ENCODE data around the gene HADHB. TPM values are rescaled to one million over a fixed set of nuclear protein-coding genes. Genes with fewer than 3 reads are reported as not detected.

HADHB gene
- total RNA-seq, 2 experiments from 2014 or later = 58.8 TPM

DNA sequence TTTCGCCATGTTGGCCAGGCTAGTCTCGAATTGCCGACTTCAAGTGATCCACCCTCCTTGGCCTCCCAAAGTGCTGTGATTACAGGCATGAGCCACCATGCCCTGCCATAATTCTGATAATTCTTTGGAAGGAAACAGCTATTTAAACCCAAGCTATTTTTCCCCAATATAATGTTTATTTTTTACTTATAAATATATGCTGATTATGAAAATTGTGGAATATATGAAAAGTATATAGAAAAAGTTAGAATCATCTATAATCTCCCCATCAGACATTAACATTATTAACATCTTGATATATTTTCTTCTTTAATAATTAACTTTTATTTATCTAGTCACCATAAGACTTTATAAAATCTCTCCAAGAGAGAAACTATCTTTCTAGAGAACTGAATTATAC is 41.2 kb downstream of the HADHB start:
- Mint-ChIP-seq H3K4me1 (ENCODE audit: low read depth) (no peaks in the 10 kb centered on the region), H3K27me3 (no peaks in the 10 kb centered on the region), H3K9me3 (no peaks in the 10 kb centered on the region), H3K27ac (no peak overlapping the region), H3K4me3 (no peak overlapping the region), H3K36me3 (ENCODE audit: low read depth) (peaks cover 29% of the 10 kb centered on the region)
- no peak for DNase-seq
- intact Hi-C loops (cut with micrococcal nuclease) = no loop called here
- CTCF ChIA-PET = no interaction called here
- TF ChIP-seq, protein P1, sequence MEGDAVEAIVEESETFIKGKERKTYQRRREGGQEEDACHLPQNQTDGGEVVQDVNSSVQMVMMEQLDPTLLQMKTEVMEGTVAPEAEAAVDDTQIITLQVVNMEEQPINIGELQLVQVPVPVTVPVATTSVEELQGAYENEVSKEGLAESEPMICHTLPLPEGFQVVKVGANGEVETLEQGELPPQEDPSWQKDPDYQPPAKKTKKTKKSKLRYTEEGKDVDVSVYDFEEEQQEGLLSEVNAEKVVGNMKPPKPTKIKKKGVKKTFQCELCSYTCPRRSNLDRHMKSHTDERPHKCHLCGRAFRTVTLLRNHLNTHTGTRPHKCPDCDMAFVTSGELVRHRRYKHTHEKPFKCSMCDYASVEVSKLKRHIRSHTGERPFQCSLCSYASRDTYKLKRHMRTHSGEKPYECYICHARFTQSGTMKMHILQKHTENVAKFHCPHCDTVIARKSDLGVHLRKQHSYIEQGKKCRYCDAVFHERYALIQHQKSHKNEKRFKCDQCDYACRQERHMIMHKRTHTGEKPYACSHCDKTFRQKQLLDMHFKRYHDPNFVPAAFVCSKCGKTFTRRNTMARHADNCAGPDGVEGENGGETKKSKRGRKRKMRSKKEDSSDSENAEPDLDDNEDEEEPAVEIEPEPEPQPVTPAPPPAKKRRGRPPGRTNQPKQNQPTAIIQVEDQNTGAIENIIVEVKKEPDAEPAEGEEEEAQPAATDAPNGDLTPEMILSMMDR (IDR thresholded peaks at IDR 0.05) = no peak
- ATAC-seq = no peak
- POLR2A ChIA-PET = no interaction called here

DNA sequence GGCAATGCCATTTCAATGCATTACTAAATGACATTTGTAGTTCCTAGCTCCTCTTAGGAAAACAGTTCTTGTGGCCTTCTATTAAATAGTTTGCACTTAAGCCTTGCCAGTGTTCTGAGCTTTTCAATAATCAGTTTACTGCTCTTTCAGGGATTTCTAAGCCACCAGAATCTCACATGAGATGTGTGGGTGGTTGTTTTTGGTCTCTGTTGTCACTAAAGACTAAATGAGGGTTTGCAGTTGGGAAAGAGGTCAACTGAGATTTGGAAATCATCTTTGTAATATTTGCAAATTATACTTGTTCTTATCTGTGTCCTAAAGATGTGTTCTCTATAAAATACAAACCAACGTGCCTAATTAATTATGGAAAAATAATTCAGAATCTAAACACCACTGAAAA is 45.3 kb downstream of the HADHB start:
- no peak overlapping the region for H3K4me3 Mint-ChIP-seq
- TF ChIP-seq, protein P1 (IDR thresholded peaks at IDR 0.05) = no peak
- ChIA-PET POLR2A (interaction anchor here (0.6 kb wide), 1 partner anchor 10 kb away, joined by 3 read pairs; no protein-coding TSS in a partner anchor), CTCF (no interaction called here)
- no peaks in the 10 kb centered on the region for H3K27me3 Mint-ChIP-seq
- no peaks in the 10 kb centered on the region for H3K9me3 Mint-ChIP-seq
- intact Hi-C loops (cut with micrococcal nuclease) = no loop called here
- H3K27ac Mint-ChIP-seq = no peak overlapping the region
- peaks cover 5% of the 10 kb centered on the region for H3K4me1 Mint-ChIP-seq (ENCODE audit: low read depth)
- H3K36me3 Mint-ChIP-seq (ENCODE audit: low read depth) = peaks cover 11% of the 10 kb centered on the region
- DNase-seq (no peak), ATAC-seq (no peak)

DNA sequence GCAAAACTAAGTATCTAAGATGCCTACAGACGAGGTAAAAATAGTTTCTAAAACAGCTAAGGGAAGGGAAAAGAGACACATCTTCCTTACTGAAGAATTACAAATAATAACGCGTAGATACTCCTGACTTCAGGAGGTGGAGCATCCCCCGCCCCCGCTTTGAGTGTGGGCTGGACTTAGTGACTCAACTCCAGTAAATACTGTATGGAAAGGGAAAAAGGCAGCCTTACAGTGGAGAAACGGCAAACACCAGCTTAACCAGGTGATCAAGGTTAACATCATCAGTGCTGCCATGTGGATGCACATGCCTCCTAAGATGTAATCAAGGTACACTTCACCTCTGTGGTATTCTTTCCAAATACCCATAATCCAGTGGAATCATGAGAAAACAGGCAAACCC is 47.9 kb downstream of the HADHB start:
- ChIA-PET POLR2A (no interaction called here), CTCF (no interaction called here)
- DNase-seq (no peak), ATAC-seq (no peak)
- TF ChIP-seq, protein P1 (IDR thresholded peaks at IDR 0.05) = no peak
- H3K4me3 Mint-ChIP-seq = no peak overlapping the region
- peaks cover 5% of the 10 kb centered on the region for H3K4me1 Mint-ChIP-seq (ENCODE audit: low read depth)
- intact Hi-C loops (cut with micrococcal nuclease) = no loop called here
- H3K27me3 Mint-ChIP-seq = no peaks in the 10 kb centered on the region
- no peak overlapping the region for H3K27ac Mint-ChIP-seq
- no peaks in the 10 kb centered on the region for H3K9me3 Mint-ChIP-seq
- peaks cover 1% of the 10 kb centered on the region for H3K36me3 Mint-ChIP-seq (ENCODE audit: low read depth)

GRCh38 chr2:26295511-26295910 is 50.8 kb downstream of the HADHB start:
- CTCF ChIA-PET = no interaction called here
- TF ChIP-seq, protein P1 (IDR thresholded peaks at IDR 0.05) = no peak
- no peak for DNase-seq
- Mint-ChIP-seq H3K4me1 (ENCODE audit: low read depth) (peaks cover 5% of the 10 kb centered on the region), H3K27me3 (no peaks in the 10 kb centered on the region), H3K27ac (no peak overlapping the region), H3K4me3 (no peak overlapping the region), H3K9me3 (no peaks in the 10 kb centered on the region), H3K36me3 (ENCODE audit: low read depth) (no peaks in the 10 kb centered on the region)
- intact Hi-C loops (cut with micrococcal nuclease) = no loop called here
- POLR2A ChIA-PET = no interaction called here
- ATAC-seq = no peak

GRCh38 chr2:26297061-26297460 is 52.3 kb downstream of the HADHB start:
- CTCF ChIA-PET = interaction anchor here (1.2 kb wide), 1 partner anchor 13 kb away, joined by 3 read pairs; no protein-coding TSS in a partner anchor
- H3K27me3 Mint-ChIP-seq = no peaks in the 10 kb centered on the region
- TF ChIP-seq, protein P1 (IDR thresholded peaks at IDR 0.05) = no peak
- H3K36me3 Mint-ChIP-seq (ENCODE audit: low read depth) = no peaks in the 10 kb centered on the region
- DNase-seq (no peak), ATAC-seq (no peak)
- peaks cover 5% of the 10 kb centered on the region for H3K4me1 Mint-ChIP-seq (ENCODE audit: low read depth)
- intact Hi-C loops (cut with micrococcal nuclease) = no loop called here
- H3K27ac Mint-ChIP-seq = no peak overlapping the region
- POLR2A ChIA-PET = interaction anchor here (1.0 kb wide), 1 partner anchor 21 kb away, joined by 3 read pairs; no protein-coding TSS in a partner anchor
- no peaks in the 10 kb centered on the region for H3K9me3 Mint-ChIP-seq
- H3K4me3 Mint-ChIP-seq = no peak overlapping the region

Measured in activated CD8-positive, alpha-beta T cell treated with anti-CD3 and anti-CD28 coated beads for 36 hours (primary cell).